ENCODE measurements around the gene SIRT3.

SIRT3 gene

DNA sequence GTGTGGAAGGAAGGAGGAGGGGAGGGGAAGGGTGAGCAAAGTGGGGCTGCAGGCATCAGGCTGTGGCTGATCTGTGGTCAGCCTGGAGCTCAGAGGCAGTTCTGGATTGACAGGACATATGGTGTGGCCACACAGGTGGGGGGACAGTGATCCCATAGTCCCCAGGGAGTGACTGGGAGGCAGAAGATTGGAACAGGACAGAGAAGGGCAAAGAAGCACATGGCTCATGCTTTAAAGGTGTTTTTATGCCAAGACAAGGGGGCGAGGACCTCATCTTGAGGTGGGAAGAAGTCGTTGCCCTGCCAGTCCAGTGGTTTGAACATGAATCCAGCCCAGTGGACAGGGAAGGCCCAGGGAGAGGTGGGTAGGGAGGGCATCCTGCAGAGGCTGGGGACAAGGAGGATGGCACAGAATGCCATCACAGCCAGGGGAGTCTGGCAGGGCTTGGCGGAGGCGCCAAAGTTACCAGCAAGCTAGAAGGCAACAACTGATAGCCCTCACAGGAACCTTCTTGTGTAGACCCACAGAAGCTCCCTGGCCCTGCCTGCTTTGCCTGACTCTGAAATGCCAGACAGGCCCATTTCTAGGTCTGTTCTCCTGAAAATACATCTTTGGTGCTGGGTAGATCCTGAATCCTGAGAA is 32.1 kb downstream of the SIRT3 start:
- H3K27me3 ChIP-seq (ENCODE audit: insufficient read depth, low read length): no peaks in the 10 kb centered on the region
- peaks cover 3% of the 10 kb centered on the region; the same call in 1 of the 2 replicates for H3K4me1 ChIP-seq (ENCODE audit: insufficient read depth, low read length)
- no peak overlapping the region for H3K27ac ChIP-seq (ENCODE audit: low read length)
- no peak overlapping the region for H3K4me3 ChIP-seq (ENCODE audit: low read length)
- no peaks in the 10 kb centered on the region for H3K9me3 ChIP-seq (ENCODE audit: insufficient read depth, low read depth, low read length)
- no peak overlapping the region; the same call in 1 of the 2 replicates for H3K9ac ChIP-seq (ENCODE audit: low read depth, low read length)
- peaks cover 10% of the 10 kb centered on the region for H3K36me3 ChIP-seq (ENCODE audit: insufficient read depth, low read depth, low read length)

DNA sequence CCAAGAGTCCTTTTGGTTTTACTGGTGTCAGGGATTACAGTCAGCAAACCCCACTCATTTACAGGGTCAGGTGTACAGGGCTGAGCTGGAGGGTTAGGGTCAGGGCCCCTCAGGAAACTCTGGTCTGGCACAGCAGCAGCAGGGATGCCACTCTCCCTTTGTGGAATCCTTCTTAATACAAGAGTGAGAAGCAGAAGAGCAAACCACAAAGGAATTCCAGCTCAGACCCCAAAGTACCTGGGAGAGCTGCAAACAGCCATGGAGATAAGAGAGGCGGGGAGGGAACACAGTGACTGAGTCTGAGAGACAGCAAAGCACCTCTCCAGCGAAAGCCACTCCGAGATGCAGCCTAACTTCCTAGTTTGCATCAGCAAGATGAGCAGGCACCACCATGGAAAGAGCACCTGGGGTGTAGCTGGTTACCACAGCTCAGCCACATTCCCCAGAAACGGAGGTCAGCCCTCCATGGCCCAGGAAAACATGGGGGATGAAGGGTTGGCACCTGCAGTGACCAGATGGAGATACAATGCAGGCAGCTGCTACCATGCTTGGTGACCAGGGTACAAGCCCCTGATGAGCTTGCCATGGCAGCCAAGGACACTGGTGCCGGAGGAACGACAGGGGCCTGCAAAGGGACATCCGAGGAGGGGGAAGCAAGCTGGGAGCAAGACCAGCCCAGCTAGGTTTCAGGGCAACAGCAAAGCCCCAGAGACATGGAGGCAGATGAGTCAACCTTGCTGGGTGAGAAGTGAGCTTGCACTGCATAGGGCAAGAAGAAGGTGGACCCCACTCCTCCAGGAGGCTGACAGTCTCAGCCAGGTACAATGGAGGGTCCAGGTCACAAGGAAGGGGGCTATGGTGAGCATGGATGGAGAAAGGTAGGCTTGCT is 32.8 kb downstream of the SIRT3 start:
- Histone ChIP-seq H3K36me3 (ENCODE audit: insufficient read depth, low read depth, low read length) (peaks cover 10% of the 10 kb centered on the region), H3K9me3 (ENCODE audit: insufficient read depth, low read depth, low read length) (no peaks in the 10 kb centered on the region), H3K27ac (ENCODE audit: low read length) (no peak overlapping the region), H3K4me3 (ENCODE audit: low read length) (no peak overlapping the region), H3K27me3 (ENCODE audit: insufficient read depth, low read length) (no peaks in the 10 kb centered on the region), H3K4me1 (ENCODE audit: insufficient read depth, low read length) (peaks cover 3% of the 10 kb centered on the region; the same call in 1 of the 2 replicates), H3K9ac (ENCODE audit: low read depth, low read length) (no peak overlapping the region)

DNA sequence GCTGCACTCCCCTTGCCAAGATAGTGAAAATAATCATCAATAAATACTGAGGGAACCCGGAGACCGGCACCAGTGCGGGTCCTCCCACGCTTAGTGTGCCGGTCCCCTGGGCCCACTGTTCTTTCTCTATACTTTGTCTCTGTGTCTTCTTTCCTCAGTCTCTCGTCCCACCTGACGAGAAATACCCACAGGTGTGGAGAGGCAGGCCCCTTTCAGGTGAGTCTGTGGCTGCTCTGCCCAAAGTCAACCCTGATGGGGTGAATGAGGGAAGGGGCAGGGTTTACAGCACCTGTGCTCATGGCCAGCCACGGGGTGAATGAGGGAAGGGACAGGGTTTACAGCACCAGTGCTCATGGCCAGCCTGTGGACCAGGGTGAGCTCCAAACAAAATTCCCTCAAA is 33.7 kb downstream of the SIRT3 start:
- H3K36me3 ChIP-seq (ENCODE audit: insufficient read depth, low read depth, low read length): peaks cover 10% of the 10 kb centered on the region
- H3K9ac ChIP-seq (ENCODE audit: low read depth, low read length): no peak overlapping the region
- H3K4me1 ChIP-seq (ENCODE audit: insufficient read depth, low read length): peaks cover 3% of the 10 kb centered on the region; the same call in 1 of the 2 replicates
- no peaks in the 10 kb centered on the region for H3K27me3 ChIP-seq (ENCODE audit: insufficient read depth, low read length)
- H3K27ac ChIP-seq (ENCODE audit: low read length): no peak overlapping the region
- H3K4me3 ChIP-seq (ENCODE audit: low read length): no peak overlapping the region
- no peaks in the 10 kb centered on the region for H3K9me3 ChIP-seq (ENCODE audit: insufficient read depth, low read depth, low read length)

DNA sequence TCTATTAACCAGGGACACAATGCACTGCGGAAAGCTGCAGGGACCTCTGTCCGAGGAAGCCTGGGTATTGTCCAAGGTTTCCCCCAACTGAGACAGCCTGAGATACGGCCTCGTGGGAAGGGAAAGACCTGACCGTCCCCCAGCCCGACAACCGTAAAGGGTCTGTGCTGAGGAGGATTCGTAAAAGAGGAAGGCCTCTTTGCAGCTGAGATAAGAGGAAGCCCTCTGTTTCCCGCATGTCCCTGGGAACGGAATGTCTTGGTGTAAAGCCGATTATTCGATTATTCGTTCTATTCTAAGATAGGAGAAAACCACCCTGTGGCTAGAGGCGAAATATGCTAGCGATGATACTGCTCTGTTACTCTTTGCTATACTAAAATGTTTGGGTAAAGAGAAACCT is 34.2 kb downstream of the SIRT3 start:
- no peak overlapping the region for H3K9ac ChIP-seq (ENCODE audit: low read depth, low read length)
- H3K27me3 ChIP-seq (ENCODE audit: insufficient read depth, low read length): no peaks in the 10 kb centered on the region
- H3K4me1 ChIP-seq (ENCODE audit: insufficient read depth, low read length): peaks cover 3% of the 10 kb centered on the region; the same call in 1 of the 2 replicates
- H3K27ac ChIP-seq (ENCODE audit: low read length): no peak overlapping the region
- peaks cover 10% of the 10 kb centered on the region for H3K36me3 ChIP-seq (ENCODE audit: insufficient read depth, low read depth, low read length)
- H3K9me3 ChIP-seq (ENCODE audit: insufficient read depth, low read depth, low read length): no peaks in the 10 kb centered on the region
- no peak overlapping the region for H3K4me3 ChIP-seq (ENCODE audit: low read length)

DNA sequence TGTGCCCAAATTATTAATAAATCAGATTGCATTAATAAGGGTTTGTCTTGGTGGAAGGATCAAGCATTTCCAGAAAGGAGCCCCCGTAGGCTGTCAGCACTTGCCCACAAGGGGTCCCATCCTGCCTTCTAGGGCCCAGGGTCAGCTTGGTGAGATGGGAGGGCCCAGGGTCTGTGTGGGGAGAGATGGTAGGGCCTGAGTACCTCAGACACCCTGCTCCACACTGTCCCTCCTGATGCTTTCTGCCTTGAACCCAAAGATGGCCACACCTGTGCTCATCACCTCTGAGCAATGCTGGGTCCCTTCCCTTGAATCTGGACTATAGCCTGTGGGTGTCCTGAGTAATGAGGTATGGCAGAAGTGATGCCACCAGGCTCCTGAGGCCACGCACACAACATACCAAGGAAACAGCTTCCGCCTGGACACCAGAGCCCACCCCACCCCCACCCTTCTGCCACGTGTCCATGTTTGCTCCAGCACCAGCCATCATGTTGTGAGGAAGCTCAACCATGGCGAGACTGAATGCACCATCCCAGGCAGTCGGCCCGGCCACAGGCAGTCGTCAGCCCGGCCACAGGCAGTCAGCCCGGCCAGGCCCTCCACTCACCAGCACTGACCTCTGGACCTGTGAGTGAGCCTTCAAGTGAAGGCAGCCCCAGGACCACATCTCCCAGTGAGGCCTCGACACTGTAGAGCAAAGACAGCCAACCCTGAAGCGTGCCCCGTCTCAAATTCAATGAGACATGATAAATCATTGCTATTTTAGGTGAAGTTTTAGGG is 35.7 kb downstream of the SIRT3 start:
- H3K36me3 ChIP-seq (ENCODE audit: insufficient read depth, low read depth, low read length): peaks cover 8% of the 10 kb centered on the region
- no peaks in the 10 kb centered on the region for H3K9me3 ChIP-seq (ENCODE audit: insufficient read depth, low read depth, low read length)
- no peak overlapping the region for H3K27ac ChIP-seq (ENCODE audit: low read length)
- no peaks in the 10 kb centered on the region for H3K27me3 ChIP-seq (ENCODE audit: insufficient read depth, low read length)
- no peak overlapping the region for H3K4me3 ChIP-seq (ENCODE audit: low read length)
- H3K4me1 ChIP-seq (ENCODE audit: insufficient read depth, low read length): no peaks in the 10 kb centered on the region
- H3K9ac ChIP-seq (ENCODE audit: low read depth, low read length): no peak overlapping the region

DNA sequence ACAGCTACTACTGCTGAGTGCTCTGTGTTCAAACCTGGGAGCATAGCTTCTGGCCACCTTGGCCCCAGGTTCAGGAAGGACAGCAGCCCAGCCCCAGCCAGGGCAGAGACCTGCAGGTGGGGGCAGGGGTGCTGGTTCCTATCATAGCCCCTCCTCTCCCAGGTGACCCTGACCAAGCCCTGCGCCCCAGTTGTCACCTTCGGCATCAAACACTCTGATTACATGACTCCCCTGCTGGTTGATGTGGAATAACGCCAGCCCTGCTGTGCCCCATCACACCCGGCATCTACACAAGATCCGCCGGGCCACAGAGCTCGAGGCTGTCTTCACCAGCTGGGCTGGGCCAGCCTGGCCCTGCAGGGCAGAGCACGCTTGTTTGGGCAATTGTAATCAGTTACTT is 36.4 kb downstream of the SIRT3 start:
- H3K27ac ChIP-seq (ENCODE audit: low read length): no peak overlapping the region
- no peak overlapping the region for H3K4me3 ChIP-seq (ENCODE audit: low read length)
- H3K4me1 ChIP-seq (ENCODE audit: insufficient read depth, low read length): no peaks in the 10 kb centered on the region
- peaks cover 4% of the 10 kb centered on the region; the same call in 1 of the 2 replicates for H3K36me3 ChIP-seq (ENCODE audit: insufficient read depth, low read depth, low read length)
- no peaks in the 10 kb centered on the region for H3K27me3 ChIP-seq (ENCODE audit: insufficient read depth, low read length)
- H3K9me3 ChIP-seq (ENCODE audit: insufficient read depth, low read depth, low read length): no peaks in the 10 kb centered on the region
- H3K9ac ChIP-seq (ENCODE audit: low read depth, low read length): no peak overlapping the region

DNA sequence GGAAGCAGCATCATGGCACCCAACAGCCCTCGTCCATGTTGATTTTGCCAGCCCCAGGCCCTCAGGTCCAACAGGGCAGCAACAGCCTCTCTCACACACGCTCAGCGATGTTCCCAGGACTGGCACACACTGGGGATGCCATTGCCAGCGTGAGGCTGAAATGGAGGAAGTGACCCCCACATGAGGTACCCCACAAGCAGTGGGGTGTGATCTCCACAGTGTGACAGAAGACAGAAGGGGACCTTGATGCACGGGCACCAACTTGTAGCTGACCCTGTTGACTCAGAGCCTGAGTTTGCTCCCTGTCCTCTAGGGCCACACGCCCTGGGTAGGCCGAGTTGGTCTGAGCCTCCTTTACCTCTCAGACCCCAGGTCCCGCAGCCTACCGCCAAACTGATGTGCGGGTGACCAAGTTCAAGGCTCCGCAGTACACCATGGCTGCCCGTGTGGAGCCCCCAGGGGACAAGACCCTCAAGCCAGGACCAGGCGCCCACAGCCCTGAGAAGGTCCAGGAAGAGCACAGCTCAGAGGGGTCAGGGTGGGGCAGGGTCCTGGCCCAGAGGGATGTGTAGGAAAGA is 37.0 kb downstream of the SIRT3 start:
- no peak overlapping the region for H3K27ac ChIP-seq (ENCODE audit: low read length)
- H3K36me3 ChIP-seq (ENCODE audit: insufficient read depth, low read depth, low read length): no peaks in the 10 kb centered on the region
- H3K9ac ChIP-seq (ENCODE audit: low read depth, low read length): no peak overlapping the region
- H3K9me3 ChIP-seq (ENCODE audit: insufficient read depth, low read depth, low read length): no peaks in the 10 kb centered on the region
- H3K27me3 ChIP-seq (ENCODE audit: insufficient read depth, low read length): no peaks in the 10 kb centered on the region
- H3K4me1 ChIP-seq (ENCODE audit: insufficient read depth, low read length): no peaks in the 10 kb centered on the region
- H3K4me3 ChIP-seq (ENCODE audit: low read length): no peak overlapping the region

DNA sequence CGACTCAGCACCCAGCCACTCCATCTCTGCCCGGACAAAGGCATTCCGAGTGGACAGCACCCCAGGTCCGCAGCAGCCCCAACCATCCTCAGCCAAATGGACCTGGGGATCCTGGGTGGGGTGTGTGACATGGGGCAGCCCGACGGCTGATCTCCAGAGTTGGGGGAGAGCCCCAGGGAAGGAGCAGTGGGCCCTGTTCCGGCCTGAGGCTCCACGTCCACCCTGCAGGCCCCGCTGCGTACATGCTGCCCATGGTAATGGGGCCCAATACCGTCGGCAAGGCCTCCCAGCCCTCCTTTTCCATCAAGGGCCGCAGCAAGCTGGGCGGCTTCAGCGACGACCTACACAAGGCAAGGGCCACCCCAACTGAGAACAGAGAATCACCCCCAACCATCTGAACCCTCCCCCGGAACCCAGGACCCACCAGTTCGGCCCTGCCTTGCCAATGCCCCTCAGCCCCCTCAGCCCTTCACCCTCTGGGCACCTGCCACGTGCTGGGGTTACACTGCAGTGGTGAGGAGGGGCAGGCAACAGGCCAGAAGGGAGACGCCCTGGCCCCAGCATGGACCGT is 37.8 kb downstream of the SIRT3 start:
- Histone ChIP-seq H3K36me3 (ENCODE audit: insufficient read depth, low read depth, low read length) (no peaks in the 10 kb centered on the region), H3K4me1 (ENCODE audit: insufficient read depth, low read length) (no peaks in the 10 kb centered on the region), H3K27me3 (ENCODE audit: insufficient read depth, low read length) (no peaks in the 10 kb centered on the region), H3K4me3 (ENCODE audit: low read length) (no peak overlapping the region), H3K9ac (ENCODE audit: low read depth, low read length) (no peak overlapping the region), H3K9me3 (ENCODE audit: insufficient read depth, low read depth, low read length) (no peaks in the 10 kb centered on the region), H3K27ac (ENCODE audit: low read length) (no peak overlapping the region)

DNA sequence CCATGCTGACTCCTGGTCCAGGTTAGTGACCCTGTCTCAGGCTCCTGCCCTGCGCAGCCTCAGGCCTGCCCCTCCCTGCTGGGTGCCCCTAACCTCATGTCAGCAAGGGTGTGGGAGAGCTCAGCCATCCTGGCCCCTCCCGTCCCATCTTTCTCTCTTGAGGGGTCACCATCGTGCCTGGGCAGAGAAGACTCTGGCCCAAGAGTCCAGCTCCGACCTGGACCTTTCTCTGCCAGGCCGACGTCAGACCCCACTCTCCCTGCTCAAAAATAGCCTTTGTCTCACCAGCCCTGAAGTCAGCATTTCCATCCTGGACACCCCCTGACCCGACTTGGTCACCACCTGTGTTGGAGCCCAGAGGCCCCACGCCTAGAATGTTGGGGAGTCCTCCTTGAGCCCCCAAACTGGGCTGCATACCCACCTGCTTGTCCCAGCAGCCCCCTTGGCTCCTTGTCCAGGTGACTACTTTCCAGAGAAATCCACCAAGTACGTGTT is 38.4 kb downstream of the SIRT3 start:
- Histone ChIP-seq H3K4me1 (ENCODE audit: insufficient read depth, low read length) (no peaks in the 10 kb centered on the region), H3K36me3 (ENCODE audit: insufficient read depth, low read depth, low read length) (no peaks in the 10 kb centered on the region), H3K27me3 (ENCODE audit: insufficient read depth, low read length) (no peaks in the 10 kb centered on the region), H3K9me3 (ENCODE audit: insufficient read depth, low read depth, low read length) (no peaks in the 10 kb centered on the region), H3K9ac (ENCODE audit: low read depth, low read length) (no peak overlapping the region), H3K4me3 (ENCODE audit: low read length) (no peak overlapping the region), H3K27ac (ENCODE audit: low read length) (no peak overlapping the region)

DNA sequence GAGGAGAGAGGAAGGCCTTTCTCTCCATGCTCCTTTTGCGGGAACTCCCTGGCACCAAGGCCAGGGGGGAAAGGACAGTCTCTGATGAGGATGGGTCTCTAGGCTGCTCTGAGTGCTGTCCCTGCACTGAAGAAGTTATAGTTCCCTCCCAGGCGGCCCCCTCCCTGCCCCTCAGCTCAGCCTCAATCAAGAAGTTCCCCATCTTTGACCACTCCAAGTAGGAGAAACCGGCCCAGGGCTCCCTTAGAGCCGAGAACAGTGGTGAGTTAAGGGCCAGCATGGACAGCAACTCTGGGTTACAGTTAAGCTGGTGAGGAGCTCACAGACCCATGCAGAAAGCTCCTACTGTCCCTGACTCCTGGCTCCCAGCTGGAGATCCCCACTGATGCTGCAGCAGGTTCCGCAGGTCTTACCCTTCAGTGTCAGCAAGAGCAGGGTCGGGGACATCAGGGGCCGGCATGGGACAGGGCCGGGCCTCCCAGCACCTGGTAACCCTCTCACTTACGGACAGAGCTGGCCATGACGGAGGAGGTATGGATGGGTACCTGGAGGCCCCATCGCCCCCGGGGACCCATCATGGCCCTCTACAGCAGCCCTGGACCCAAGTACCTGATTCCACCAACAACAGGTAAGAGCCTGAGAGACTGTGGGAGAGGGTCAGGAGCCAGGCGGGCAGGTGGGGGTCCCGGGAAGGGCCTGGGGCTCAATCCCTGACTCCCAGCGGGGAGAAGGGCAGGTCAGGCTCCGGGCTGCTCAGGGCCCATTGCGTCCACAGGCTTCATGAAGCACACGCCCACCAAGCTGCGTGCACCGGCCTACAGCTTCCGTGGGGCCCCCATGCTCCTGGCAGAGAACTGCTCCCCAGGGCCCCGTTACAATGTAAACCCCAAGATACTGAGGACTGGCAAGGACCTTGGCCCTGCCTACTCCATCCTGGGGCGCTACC is 39.1 kb downstream of the SIRT3 start:
- no peaks in the 10 kb centered on the region for H3K9me3 ChIP-seq (ENCODE audit: insufficient read depth, low read depth, low read length)
- H3K4me3 ChIP-seq (ENCODE audit: low read length): no peak overlapping the region
- no peaks in the 10 kb centered on the region for H3K4me1 ChIP-seq (ENCODE audit: insufficient read depth, low read length)
- H3K27me3 ChIP-seq (ENCODE audit: insufficient read depth, low read length): no peaks in the 10 kb centered on the region
- no peak overlapping the region for H3K27ac ChIP-seq (ENCODE audit: low read length)
- H3K36me3 ChIP-seq (ENCODE audit: insufficient read depth, low read depth, low read length): no peaks in the 10 kb centered on the region
- no peak overlapping the region for H3K9ac ChIP-seq (ENCODE audit: low read depth, low read length)
